GM18511 (cell line): ENCODE results near the gene MCU.
"Not testable (repeated sequence)": the region's sequence is repeated elsewhere in the genome, so short reads cannot be mapped to it uniquely, and the experiment has no call there.

Experiments
- ATAC-seq: cut with Tn5 transposase; IDR thresholded peaks from one replicate; pipeline ENCODE4 v1.9.1; 2021; ENCODE audit warnings: mild to moderate bottlenecking, moderate library complexity; ENCODE audit not compliant: unreplicated experiment

The MCU gene

DNA sequence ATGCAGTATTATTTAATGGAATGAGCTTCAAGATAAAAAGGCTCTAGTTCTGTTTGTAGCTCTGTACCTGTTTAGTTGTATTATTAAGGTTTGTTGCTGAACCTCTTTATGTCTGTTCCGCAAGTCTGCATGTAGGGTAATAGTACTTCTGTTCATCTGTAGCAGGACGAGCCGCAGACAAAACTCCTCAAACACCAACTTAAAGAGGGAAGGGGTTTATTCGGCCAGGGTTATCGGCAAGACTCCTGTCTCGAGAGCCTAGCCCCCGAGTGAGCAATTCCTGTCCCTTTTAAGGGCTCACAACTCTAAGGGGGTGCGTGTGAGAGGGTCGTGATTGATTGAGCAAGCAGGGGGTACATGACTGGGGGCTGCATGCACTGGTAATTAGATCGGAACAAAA, 67.0 kb downstream of the MCU start:
- ATAC-seq, result not testable (repeated sequence)

GRCh38 chr10:72759584-72759983, 67.6 kb downstream of the MCU start:
- no peak for ATAC-seq

- no peak for ATAC-seq
Observed at GRCh38 chr10:72761498-72761897, 69.6 kb downstream of the MCU start.

DNA sequence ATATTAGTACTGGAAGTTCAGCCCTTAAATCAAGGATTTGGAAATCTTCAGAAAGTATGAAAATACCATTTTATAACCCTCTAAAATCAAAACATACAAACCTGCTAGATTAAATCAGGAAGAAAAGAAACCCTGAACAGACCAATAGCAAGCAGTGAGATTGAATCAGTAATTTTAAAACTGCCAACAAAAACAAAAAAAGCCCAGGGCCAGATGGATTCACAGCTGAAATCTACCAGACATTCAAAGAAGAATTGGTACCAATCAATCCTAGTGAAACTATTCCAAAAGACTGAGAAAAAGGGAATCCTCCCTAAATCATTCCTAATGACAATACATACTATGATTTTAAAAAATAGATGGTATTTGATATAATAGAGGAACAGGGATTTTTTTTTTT, 70.1 kb downstream of the MCU start:
- no peak for ATAC-seq

DNA sequence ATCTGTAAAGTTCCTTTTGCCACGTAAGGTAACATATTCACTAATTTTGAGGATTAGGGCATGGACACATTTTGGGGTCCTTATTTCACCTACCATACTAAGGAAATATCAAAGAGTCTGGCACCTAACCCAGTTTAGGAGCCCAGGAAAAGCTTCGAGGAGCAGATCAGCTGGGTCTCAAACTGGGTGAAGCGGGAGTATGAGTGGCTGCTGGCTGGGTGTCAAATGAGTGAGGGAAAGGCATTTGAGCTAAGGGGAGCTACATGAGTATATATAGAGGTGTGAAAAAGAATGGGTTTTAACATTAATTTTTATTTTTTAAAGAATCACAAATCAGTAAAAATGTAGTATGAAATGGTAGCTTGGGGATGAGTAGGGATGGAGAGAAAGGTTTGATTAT, 71.3 kb downstream of the MCU start:
- no peak for ATAC-seq

- ATAC-seq, result no peak
Observed at GRCh38 chr10:72764151-72764550, 72.2 kb downstream of the MCU start.

DNA sequence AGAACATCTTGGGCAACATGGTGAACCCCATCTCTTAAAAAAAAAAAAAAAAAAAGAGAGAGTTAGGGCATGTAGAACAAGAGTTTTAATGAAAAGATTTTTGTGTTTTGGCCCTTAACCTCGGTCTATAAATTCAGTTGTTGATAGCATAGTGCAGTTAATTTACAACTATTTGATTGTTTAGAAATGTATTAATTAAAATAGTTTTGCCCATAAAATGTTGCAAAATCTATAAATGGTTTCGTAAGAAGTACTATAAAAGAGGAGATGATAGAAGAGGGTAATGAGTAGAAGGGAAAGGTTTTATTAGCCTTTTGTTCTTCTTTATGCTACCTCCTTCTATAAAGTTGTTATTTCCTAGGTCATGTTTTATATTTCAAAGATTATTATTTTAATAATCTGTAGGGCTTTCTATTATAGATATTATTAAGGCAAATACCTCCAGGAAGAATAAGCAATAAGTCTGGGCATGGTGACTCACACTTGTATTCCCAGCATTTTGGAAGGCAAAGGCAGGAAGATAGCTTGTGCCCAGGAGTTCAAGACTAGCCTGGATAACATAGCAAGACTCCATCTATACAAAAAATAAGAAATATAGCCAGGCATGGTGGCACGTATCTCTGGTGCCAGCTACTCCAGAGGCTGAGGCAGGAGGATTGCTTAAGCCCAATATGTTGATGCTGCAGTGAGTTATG, 73.3 kb downstream of the MCU start:
- no peak for ATAC-seq

DNA sequence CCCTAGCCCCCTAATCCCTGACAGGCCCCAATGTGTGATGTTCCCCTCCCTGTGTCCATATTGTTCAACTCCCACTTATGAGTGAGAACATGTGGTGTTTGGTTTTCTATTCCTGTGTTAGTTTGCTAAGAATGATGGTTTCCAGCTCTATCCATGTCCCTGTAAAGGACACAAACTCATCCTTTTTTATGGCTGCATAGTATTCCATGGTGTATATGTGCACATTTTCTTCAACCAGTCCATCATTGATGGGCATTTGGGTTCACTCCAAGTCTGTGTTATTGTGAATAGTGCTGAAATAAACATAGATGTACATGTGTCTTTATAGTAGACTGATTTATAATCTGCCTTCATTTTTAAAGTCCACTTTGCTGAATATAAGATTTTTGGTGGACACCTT, 79.3 kb downstream of the MCU start:
- not testable (repeated sequence) for ATAC-seq

- no peak for ATAC-seq
Observed at GRCh38 chr10:72772031-72772430, 80.1 kb downstream of the MCU start.

- ATAC-seq, result no peak
Observed at GRCh38 chr10:72779874-72780273, 87.9 kb downstream of the MCU start.

GRCh38 chr10:72782649-72783330, 90.8 kb downstream of the MCU start:
- no peak for ATAC-seq

DNA sequence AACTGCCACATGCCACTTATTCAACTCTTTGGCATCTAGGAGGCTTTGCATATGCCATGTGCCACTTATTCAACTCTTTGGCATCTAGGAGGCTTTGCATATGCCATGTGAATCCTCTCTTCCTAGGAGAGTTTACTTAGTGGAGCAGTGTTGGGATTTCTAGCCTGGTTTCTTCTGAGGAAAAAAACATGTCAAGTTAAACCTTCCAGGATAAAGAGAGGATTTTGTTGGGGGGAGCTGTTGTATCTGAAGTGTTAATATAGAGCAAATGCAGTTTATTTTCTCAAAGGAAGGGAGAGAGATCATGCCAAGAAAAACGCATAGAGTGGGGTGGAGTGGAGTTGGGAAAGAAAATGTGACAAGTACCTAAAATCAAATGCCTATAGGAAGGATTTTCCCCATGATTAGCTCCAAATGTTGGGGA, 91.5 kb downstream of the MCU start:
- ATAC-seq, result no peak

- ATAC-seq, result no peak
Observed at GRCh38 chr10:72784551-72785351, 92.8 kb downstream of the MCU start.

DNA sequence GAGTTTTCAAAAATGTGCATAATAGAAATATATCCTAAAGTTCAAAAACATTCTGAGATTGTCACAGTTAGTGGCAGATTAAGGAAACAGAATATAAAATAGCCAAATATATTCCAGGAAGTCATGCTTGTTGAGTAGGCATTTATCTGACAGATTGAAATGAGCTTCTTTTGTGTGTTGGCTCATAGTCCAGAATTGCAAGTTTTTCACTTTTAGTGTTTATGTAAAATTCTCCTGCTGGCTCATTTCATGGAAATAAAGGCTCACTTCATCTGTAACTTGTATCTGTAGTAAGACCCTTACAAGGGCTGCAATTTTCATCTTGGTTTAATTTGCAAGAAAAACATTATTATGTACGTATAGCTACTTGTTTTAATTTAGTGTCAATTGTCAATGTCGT, 93.5 kb downstream of the MCU start:
- no peak for ATAC-seq

DNA sequence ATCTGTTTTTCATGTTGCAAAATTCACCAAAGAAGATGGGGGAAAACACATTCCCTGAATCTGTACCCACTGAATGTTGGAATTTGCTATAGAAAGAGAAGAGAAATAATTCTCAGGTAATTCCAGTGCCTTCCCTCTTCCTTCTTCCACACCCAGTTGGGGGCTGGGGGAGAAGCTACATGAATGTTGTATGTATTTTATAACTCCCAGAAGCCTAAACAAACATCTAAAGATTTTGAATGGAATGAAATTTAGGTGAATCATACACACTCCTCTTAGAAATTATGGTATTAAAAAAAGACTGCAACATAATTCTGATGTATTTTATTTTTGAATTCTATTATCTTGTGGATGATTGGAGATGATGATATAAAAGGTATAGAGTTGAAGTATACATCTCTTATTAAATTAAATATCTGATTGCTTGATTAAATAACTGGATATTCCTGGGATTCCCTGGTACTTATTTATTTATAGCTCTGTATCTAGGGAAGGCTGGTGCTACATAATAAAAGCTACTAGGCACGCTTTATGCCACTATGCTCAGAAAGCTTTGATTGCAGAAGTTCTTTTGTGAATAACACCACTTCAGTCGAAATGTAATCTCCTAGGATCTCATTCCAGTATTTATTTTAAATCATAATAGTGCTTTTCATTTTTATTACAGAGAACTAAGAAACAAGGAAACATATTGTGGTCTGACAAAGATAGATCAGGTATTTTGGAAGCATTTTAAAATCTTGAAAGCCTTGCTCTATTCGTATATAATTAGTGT, 98.5 kb downstream of the MCU start:
- no peak for ATAC-seq

GRCh38 chr10:72792288-72792687, 100.3 kb downstream of the MCU start:
- no peak for ATAC-seq

DNA sequence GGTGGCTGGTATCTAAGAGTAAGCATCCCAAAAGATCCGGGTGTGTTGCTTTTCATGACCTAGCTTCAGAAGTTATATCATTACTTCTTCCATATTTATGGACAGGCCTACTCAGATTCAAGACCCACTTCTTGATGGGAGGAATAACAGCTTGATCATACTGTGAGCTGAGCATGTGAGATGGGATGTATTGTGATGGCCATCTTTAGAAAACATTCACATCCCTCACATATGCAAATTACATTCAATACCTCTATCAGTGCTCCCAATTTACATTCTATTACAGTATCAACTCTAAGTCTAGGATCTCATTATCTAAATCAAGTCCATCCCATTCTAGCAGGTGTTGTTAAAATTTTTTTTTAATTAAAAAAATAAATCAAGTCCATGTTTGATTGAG, 101.8 kb downstream of the MCU start:
- no peak for ATAC-seq

DNA sequence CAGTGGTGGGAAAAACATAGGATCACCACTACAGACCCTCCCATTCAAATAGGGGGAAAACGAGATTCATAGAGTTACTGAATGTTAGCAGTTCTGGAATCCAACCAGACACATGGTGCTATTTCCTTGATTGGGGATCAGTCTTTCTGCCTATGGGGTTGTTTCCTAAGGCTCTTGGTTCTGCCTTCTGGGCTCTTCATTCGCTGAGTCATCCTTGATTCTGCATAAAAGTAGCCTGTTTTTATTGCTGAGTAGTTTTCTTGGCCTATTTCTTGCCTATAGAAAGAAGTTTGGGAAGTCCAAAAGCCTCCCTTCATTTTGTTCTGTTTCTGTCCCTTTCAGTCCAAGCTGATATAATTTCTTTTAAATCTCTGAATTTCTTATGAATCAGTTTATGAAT, 102.3 kb downstream of the MCU start:
- ATAC-seq, result no peak

GRCh38 chr10:72796042-72796441, 104.1 kb downstream of the MCU start:
- ATAC-seq, result no peak

DNA sequence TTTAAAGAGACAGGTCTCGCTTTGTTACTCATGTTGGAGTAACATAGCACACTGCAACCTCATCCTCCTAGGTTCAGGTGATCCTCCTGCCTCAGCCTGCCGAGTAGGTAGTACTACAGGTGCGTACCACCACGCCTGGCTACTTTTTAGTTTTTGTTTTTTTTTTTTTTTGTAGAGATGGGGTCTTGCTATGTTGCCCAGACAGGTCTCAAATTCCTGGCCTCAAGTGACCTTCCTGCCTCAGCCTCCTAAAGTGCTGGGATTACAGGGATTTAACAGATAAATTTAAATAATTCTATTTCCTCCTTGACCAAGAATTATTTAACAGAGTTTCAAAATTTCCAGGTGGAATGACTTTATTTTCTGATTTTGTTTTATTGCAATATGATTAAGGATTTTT, 104.6 kb downstream of the MCU start:
- ATAC-seq, result no peak
